GM12874 (cell line): ENCODE measurements around the gene ADCY7.

Source experiments
- TF ChIP-seq, protein P1 (sequence below): IDR thresholded peaks from 2 replicates; pipeline ENCODE4 v1.5.1; 2011; ENCODE audit warnings: low read depth, mild to moderate bottlenecking, control low read depth, low read length, moderate library complexity; ENCODE audit not compliant: insufficient read depth

The ADCY7 gene

DNA sequence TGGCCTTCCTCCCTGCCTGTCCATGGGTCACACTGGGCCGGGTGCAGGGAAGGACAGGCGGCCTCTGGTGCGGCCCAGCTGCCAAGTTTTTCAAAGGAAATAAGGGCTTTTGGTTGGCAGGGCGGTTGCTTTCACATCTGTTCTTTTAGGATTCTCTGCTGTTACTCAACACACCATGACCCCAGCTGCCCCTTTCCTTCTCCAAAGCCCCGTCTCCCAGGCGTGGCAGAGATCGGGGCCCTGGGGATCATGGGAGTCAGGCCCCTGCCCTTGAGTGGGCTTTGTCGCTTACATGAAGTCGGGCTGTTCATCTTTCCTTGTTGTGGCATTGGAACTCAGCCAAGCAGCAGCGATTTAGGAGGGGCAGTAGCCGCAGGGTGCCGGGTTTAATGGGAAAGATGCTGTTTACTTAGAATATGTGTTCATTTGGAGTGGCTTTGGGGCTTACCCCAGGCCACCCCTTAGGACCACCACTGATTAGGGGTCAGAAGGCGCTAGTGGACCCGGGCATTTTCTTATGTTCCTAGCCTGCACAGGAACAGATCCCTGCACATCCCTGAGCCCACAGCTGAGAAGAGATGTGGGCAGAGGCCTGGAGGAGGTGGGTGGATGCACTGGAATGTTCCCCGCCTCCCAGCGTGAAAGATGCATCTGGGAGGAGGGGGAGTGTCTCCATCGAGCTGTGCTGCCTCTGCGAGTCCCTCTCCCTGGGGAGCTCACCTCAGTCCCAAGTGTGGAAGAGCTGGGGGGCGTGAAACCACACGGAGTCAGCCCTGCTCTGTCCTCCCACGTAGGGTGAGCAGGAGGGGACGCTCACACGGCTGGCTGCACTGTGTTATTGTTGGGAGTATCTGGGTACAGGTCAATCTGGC is 6.8 kb upstream of the ADCY7 start:
- TF ChIP-seq, protein P1, sequence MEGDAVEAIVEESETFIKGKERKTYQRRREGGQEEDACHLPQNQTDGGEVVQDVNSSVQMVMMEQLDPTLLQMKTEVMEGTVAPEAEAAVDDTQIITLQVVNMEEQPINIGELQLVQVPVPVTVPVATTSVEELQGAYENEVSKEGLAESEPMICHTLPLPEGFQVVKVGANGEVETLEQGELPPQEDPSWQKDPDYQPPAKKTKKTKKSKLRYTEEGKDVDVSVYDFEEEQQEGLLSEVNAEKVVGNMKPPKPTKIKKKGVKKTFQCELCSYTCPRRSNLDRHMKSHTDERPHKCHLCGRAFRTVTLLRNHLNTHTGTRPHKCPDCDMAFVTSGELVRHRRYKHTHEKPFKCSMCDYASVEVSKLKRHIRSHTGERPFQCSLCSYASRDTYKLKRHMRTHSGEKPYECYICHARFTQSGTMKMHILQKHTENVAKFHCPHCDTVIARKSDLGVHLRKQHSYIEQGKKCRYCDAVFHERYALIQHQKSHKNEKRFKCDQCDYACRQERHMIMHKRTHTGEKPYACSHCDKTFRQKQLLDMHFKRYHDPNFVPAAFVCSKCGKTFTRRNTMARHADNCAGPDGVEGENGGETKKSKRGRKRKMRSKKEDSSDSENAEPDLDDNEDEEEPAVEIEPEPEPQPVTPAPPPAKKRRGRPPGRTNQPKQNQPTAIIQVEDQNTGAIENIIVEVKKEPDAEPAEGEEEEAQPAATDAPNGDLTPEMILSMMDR: no peak

GRCh38 chr16:50260206-50261159 is 5.9 kb upstream of the ADCY7 start:
- TF ChIP-seq, protein P1: no peak

- TF ChIP-seq, protein P1: no peak
Observed at GRCh38 chr16:50261160-50261706, 5.1 kb upstream of the ADCY7 start.

DNA sequence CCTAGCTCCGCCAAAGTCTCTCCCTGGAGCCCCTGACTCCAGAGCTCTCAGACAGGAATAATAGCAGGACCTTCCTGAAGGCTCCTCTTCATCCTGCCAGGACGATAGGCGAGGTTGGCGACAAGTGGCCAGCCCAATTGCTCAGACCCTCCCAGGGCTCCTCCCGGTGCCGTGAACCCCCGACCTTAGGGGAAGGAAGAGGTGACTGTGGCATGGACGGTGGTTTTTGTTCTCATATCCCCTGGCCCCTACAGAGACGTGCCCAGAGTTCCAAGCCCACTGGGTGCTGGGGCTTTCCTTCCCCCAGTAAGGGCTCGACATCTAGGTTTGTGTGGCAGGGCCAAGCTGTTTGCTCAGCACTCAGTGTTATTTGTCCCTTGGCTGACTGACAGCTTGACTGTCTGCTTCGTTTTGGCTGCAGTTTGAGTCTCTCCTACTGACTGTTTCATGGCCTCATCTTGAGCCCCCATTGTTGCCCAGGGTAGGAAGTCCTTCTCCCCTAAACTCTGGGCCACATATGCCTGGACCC is 4.6 kb upstream of the ADCY7 start:
- TF ChIP-seq, protein P1: no peak

DNA sequence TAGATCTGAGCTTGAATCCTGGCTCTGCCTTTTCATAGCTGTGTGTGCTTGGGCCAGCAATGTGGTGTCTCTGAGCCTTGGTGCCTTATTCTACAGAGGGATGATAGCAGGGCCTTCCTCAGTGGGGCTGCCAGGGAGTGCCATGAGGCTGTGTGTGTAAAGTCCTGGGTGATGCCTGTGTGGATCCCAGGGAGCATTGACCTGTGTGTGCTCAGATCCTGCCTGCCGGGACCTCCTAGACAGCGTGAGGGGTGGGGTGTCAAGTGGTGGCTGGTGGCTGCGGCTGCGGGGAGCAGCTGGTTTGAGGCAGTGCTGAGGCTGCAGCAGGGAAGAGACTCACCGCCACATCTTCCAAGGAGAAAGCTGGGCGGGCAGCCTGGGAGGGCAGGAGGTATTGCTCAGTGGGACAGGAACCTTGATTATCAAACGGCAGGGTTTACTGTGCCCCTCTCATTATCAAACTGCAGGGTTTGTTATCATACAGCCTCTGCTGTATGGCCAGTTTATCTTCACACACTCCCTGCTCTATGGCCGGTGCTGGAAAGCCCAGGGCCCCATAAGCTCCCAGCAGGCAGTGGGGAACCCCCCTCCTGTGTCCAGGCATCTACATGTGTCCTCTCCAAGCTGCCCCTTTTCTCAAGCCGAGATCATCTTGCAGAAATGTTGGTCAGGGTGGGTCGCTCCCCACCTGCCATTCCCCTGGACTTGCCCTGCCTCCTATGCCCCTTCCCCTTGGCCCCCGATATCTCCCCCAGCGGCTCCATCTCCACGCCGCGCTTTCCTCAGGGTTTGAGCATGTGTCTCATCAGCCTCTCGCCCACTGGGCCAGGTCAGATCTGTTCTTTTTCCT is 3.1 kb upstream of the ADCY7 start:
- TF ChIP-seq, protein P1: no peak

DNA sequence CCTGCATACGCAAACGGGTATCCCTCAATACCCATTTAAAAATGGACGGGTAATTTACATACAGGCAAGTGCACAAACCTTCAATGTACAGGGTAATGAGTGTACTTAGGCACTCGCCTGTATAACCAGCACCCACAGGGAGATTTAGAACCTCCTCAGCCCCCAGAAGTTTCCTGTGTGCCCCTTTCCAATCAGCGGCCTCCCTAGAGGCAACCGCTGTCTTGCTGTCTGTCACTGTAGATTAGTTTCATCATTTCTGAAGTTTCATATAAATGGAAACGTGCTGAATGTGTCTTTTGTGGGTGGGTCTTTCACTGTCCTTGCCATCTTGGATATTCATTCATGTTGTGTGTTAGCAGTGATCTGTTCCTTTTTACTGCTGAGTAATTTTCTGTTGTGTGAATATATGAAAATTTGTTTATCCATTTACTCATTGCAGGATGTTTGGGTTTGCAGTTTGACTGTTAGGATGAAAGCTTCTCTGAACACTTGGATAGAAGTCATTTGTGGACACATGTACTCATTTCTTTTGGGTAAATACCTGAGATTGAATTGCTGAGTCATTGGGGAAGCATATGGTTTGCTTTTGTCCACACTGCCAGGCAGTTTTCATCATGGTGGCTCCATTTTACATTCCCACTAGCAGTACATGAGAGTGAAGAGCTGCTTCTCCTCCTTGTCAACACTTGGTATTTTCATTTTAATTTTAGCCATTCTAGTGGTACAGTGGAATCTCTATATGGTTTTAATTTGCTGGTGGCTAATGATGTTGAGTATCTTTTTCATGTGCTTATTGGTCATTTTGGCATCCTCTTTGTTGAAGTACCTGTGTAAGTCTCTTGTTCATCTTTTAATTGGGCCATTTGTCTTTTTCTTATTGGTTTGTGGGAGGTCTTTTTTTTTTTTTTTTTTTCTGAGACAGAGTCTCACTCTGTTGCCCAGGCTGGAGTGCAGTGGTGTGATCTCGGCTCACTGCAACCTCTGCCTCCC is 2.1 kb upstream of the ADCY7 start:
- TF ChIP-seq, protein P1: no peak
